SK-N-SH (cell line): ENCODE measurements around the gene DHPS.
"Not testable (repeated sequence)": the region's sequence is repeated elsewhere in the genome, so short reads cannot be mapped to it uniquely, and the experiment has no call there.

Experiments used
- CHD2 ChIP-seq: fragments of 150-350 bp; IDR thresholded peaks from 2 replicates; pipeline ENCODE4 v1.6.1; 2018; ENCODE audit warnings: low read length; ENCODE audit not compliant: partially characterized antibody
- EP300 ChIP-seq, 2 experiments: IDR thresholded peaks; 2 replicates each; pipeline versions ENCODE4 v1.4.0 to v1.6.1; 2012; ENCODE audit warnings: borderline replicate concordance in 1 of 2, low read depth in 1 of 2, low read length in 1 of 2
- FOXJ3 ChIP-seq: sonication (generic); formaldehyde crosslinking; IDR thresholded peaks from 2 replicates; pipeline ENCODE4 v1.5.1; 2020; ENCODE audit warnings: mild to moderate bottlenecking, missing genetic modification reagents
- GABPA ChIP-seq: IDR thresholded peaks from 2 replicates; pipeline ENCODE4 v1.4.0; 2012; ENCODE audit warnings: low read depth, mild to moderate bottlenecking
- MXI1 ChIP-seq: IDR thresholded peaks from 2 replicates; pipeline ENCODE4 v1.6.1; 2012; ENCODE audit warnings: mild to moderate bottlenecking, low read depth, low read length, improper control_type of control experiment
- NFIC ChIP-seq: IDR thresholded peaks from 2 replicates; pipeline ENCODE4 v1.4.0; 2012; ENCODE audit warnings: borderline replicate concordance
- POLR2AphosphoS5 ChIP-seq: IDR thresholded peaks from 2 replicates; pipeline ENCODE4 v1.6.1; 2012; ENCODE audit warnings: low read depth, low read length
- SIN3A ChIP-seq: IDR thresholded peaks from 2 replicates; pipeline ENCODE4 v1.6.1; 2012; ENCODE audit warnings: low read depth, mild to moderate bottlenecking, low read length, moderate library complexity, borderline replicate concordance
- TEAD4 ChIP-seq: IDR thresholded peaks from 2 replicates; pipeline ENCODE4 v1.4.0; 2012; ENCODE audit warnings: mild to moderate bottlenecking, borderline replicate concordance; ENCODE audit not compliant: insufficient read depth
- TF ChIP-seq, protein P1 (sequence below): fragments of 200-600 bp; sonication (generic); IDR thresholded peaks from 2 replicates; pipeline ENCODE4 v1.6.1; 2017; ENCODE audit warnings: antibody characterized with exemption, mild to moderate bottlenecking, moderate library complexity
- TF ChIP-seq, protein P2 (sequence below): IDR thresholded peaks from 2 replicates; pipeline ENCODE4 v1.6.1; 2012; ENCODE audit warnings: mild to moderate bottlenecking, low read depth, low read length, moderate library complexity

DNA sequence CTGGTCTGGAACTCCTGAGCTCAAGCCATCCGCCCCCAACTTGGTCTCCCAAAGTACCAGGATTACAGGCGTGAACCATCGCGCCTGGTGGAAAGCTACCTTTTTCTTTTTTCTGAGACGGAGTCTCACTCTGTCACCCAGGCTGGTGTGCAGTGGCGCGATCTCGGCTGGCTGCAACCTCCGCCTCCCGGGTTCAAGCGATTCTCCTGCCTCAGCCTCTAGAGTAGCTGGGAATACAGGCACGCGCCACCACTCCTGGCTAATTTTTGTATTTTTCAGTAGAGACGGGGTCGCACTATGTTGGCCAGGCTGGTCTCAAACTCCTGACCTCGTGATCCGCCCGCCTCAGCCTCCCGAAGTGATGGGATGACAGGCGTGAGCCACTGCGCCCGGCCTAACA, 15.7 kb upstream of the DHPS start:
- TF ChIP-seq, protein P1, sequence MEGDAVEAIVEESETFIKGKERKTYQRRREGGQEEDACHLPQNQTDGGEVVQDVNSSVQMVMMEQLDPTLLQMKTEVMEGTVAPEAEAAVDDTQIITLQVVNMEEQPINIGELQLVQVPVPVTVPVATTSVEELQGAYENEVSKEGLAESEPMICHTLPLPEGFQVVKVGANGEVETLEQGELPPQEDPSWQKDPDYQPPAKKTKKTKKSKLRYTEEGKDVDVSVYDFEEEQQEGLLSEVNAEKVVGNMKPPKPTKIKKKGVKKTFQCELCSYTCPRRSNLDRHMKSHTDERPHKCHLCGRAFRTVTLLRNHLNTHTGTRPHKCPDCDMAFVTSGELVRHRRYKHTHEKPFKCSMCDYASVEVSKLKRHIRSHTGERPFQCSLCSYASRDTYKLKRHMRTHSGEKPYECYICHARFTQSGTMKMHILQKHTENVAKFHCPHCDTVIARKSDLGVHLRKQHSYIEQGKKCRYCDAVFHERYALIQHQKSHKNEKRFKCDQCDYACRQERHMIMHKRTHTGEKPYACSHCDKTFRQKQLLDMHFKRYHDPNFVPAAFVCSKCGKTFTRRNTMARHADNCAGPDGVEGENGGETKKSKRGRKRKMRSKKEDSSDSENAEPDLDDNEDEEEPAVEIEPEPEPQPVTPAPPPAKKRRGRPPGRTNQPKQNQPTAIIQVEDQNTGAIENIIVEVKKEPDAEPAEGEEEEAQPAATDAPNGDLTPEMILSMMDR = not testable (repeated sequence)
- TF ChIP-seq TEAD4; NFIC; FOXJ3; CHD2; SIN3A; MXI1; EP300 (IDR thresholded peaks at IDR 0.05; ENCODE audit: borderline replicate concordance in 1 of 2, low read depth in 1 of 2, low read length in 1 of 2); GABPA; POLR2AphosphoS5: not testable (repeated sequence)
- TF ChIP-seq, protein P2, sequence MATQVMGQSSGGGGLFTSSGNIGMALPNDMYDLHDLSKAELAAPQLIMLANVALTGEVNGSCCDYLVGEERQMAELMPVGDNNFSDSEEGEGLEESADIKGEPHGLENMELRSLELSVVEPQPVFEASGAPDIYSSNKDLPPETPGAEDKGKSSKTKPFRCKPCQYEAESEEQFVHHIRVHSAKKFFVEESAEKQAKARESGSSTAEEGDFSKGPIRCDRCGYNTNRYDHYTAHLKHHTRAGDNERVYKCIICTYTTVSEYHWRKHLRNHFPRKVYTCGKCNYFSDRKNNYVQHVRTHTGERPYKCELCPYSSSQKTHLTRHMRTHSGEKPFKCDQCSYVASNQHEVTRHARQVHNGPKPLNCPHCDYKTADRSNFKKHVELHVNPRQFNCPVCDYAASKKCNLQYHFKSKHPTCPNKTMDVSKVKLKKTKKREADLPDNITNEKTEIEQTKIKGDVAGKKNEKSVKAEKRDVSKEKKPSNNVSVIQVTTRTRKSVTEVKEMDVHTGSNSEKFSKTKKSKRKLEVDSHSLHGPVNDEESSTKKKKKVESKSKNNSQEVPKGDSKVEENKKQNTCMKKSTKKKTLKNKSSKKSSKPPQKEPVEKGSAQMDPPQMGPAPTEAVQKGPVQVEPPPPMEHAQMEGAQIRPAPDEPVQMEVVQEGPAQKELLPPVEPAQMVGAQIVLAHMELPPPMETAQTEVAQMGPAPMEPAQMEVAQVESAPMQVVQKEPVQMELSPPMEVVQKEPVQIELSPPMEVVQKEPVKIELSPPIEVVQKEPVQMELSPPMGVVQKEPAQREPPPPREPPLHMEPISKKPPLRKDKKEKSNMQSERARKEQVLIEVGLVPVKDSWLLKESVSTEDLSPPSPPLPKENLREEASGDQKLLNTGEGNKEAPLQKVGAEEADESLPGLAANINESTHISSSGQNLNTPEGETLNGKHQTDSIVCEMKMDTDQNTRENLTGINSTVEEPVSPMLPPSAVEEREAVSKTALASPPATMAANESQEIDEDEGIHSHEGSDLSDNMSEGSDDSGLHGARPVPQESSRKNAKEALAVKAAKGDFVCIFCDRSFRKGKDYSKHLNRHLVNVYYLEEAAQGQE = not testable (repeated sequence)
